Measurements from ENCODE around the gene GPR155. TPM values are rescaled to one million over a fixed set of nuclear protein-coding genes. Genes with fewer than 3 reads are reported as not detected.

Gene GPR155
- total and polyA plus RNA-seq, 2 experiments from 2014 or later = 1.2 to 1.3 TPM

GRCh38 chr2:174431902-174432301 lies 54.9 kb downstream of the GPR155 start:
- no peak overlapping the region for H2AFZ ChIP-seq
- H3K27me3 ChIP-seq (ENCODE audit: insufficient read depth) = no peaks in the 10 kb centered on the region
- no peaks in the 10 kb centered on the region for H4K20me1 ChIP-seq (replicated peaks; ENCODE audit: insufficient read depth)
- TF ChIP-seq JUNB (IDR thresholded peaks at IDR 0.05; ENCODE audit: unreplicated experiment) = no peak
- no peak for TF ChIP-seq NANOG (IDR thresholded peaks at IDR 0.05; ENCODE audit: borderline replicate concordance)
- TF ChIP-seq, protein P1, sequence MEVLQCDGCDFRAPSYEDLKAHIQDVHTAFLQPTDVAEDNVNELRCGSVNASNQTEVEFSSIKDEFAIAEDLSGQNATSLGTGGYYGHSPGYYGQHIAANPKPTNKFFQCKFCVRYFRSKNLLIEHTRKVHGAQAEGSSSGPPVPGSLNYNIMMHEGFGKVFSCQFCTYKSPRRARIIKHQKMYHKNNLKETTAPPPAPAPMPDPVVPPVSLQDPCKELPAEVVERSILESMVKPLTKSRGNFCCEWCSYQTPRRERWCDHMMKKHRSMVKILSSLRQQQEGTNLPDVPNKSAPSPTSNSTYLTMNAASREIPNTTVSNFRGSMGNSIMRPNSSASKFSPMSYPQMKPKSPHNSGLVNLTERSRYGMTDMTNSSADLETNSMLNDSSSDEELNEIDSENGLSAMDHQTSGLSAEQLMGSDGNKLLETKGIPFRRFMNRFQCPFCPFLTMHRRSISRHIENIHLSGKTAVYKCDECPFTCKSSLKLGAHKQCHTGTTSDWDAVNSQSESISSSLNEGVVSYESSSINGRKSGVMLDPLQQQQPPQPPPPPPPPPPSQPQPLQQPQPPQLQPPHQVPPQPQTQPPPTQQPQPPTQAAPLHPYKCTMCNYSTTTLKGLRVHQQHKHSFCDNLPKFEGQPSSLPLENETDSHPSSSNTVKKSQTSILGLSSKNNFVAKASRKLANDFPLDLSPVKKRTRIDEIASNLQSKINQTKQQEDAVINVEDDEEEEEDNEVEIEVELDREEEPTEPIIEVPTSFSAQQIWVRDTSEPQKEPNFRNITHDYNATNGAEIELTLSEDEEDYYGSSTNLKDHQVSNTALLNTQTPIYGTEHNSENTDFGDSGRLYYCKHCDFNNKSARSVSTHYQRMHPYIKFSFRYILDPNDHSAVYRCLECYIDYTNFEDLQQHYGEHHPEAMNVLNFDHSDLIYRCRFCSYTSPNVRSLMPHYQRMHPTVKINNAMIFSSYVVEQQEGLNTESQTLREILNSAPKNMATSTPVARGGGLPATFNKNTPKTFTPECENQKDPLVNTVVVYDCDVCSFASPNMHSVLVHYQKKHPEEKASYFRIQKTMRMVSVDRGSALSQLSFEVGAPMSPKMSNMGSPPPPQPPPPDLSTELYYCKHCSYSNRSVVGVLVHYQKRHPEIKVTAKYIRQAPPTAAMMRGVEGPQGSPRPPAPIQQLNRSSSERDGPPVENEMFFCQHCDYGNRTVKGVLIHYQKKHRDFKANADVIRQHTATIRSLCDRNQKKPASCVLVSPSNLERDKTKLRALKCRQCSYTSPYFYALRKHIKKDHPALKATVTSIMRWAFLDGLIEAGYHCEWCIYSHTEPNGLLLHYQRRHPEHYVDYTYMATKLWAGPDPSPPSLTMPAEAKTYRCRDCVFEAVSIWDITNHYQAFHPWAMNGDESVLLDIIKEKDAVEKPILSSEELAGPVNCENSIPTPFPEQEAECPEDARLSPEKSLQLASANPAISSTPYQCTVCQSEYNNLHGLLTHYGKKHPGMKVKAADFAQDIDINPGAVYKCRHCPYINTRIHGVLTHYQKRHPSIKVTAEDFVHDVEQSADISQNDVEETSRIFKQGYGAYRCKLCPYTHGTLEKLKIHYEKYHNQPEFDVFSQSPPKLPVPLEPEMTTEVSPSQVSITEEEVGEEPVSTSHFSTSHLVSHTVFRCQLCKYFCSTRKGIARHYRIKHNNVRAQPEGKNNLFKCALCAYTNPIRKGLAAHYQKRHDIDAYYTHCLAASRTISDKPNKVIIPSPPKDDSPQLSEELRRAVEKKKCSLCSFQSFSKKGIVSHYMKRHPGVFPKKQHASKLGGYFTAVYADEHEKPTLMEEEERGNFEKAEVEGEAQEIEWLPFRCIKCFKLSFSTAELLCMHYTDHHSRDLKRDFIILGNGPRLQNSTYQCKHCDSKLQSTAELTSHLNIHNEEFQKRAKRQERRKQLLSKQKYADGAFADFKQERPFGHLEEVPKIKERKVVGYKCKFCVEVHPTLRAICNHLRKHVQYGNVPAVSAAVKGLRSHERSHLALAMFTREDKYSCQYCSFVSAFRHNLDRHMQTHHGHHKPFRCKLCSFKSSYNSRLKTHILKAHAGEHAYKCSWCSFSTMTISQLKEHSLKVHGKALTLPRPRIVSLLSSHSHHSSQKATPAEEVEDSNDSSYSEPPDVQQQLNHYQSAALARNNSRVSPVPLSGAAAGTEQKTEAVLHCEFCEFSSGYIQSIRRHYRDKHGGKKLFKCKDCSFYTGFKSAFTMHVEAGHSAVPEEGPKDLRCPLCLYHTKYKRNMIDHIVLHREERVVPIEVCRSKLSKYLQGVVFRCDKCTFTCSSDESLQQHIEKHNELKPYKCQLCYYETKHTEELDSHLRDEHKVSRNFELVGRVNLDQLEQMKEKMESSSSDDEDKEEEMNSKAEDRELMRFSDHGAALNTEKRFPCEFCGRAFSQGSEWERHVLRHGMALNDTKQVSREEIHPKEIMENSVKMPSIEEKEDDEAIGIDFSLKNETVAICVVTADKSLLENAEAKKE (CRISPR knock-in tag; IDR thresholded peaks at IDR 0.05) = no peak
- no peak for TF ChIP-seq CREB1 (CRISPR knock-in tag; IDR thresholded peaks at IDR 0.05; ENCODE audit: low read depth)
- no peak for TF ChIP-seq CTCF (conservative IDR thresholded peaks at IDR 0.05; ENCODE audit: low read depth in 2 of 2)
- no peak for TF ChIP-seq STAT1 (IDR thresholded peaks at IDR 0.05; ENCODE audit: unreplicated experiment)
- TF ChIP-seq ZNF331 (CRISPR knock-in tag; IDR thresholded peaks at IDR 0.05; ENCODE audit: low read depth) = no peak
- TF ChIP-seq, protein P2, sequence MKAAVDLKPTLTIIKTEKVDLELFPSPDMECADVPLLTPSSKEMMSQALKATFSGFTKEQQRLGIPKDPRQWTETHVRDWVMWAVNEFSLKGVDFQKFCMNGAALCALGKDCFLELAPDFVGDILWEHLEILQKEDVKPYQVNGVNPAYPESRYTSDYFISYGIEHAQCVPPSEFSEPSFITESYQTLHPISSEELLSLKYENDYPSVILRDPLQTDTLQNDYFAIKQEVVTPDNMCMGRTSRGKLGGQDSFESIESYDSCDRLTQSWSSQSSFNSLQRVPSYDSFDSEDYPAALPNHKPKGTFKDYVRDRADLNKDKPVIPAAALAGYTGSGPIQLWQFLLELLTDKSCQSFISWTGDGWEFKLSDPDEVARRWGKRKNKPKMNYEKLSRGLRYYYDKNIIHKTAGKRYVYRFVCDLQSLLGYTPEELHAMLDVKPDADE (IDR thresholded peaks at IDR 0.05) = no peak
- TF ChIP-seq EZH2 (IDR thresholded peaks at IDR 0.05; ENCODE audit: low read depth, unreplicated experiment) = no peak
- no peak for TF ChIP-seq ZNF114 (CRISPR knock-in tag; IDR thresholded peaks at IDR 0.05)
- no peak for TF ChIP-seq EZH2phosphoT487 (IDR thresholded peaks at IDR 0.05; ENCODE audit: unreplicated experiment)
- TF ChIP-seq, protein P3, sequence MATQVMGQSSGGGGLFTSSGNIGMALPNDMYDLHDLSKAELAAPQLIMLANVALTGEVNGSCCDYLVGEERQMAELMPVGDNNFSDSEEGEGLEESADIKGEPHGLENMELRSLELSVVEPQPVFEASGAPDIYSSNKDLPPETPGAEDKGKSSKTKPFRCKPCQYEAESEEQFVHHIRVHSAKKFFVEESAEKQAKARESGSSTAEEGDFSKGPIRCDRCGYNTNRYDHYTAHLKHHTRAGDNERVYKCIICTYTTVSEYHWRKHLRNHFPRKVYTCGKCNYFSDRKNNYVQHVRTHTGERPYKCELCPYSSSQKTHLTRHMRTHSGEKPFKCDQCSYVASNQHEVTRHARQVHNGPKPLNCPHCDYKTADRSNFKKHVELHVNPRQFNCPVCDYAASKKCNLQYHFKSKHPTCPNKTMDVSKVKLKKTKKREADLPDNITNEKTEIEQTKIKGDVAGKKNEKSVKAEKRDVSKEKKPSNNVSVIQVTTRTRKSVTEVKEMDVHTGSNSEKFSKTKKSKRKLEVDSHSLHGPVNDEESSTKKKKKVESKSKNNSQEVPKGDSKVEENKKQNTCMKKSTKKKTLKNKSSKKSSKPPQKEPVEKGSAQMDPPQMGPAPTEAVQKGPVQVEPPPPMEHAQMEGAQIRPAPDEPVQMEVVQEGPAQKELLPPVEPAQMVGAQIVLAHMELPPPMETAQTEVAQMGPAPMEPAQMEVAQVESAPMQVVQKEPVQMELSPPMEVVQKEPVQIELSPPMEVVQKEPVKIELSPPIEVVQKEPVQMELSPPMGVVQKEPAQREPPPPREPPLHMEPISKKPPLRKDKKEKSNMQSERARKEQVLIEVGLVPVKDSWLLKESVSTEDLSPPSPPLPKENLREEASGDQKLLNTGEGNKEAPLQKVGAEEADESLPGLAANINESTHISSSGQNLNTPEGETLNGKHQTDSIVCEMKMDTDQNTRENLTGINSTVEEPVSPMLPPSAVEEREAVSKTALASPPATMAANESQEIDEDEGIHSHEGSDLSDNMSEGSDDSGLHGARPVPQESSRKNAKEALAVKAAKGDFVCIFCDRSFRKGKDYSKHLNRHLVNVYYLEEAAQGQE (IDR thresholded peaks at IDR 0.05; ENCODE audit: unreplicated experiment) = no peak
- TF ChIP-seq POLR2AphosphoS5 (IDR thresholded peaks at IDR 0.05; ENCODE audit: low read depth) = no peak
- peaks cover 7% of the 10 kb centered on the region; the same call in 1 of the 3 replicates for H3K36me3 Mint-ChIP-seq (ENCODE audit: low read depth)
- DNase-seq (ENCODE audit: low spot score) (no peak), ATAC-seq (no peak)
- no peak overlapping the region for H3K4me3 Mint-ChIP-seq
- no peak overlapping the region for H3K27ac ChIP-seq (ENCODE audit: low read depth)
- no peaks in the 10 kb centered on the region for H3K4me1 ChIP-seq (ENCODE audit: insufficient read depth)
- no peaks in the 10 kb centered on the region for H3K36me3 ChIP-seq (ENCODE audit: insufficient read depth)
- no peaks in the 10 kb centered on the region for H3K79me2 ChIP-seq (replicated peaks; ENCODE audit: insufficient read depth)
- no peaks in the 10 kb centered on the region for H3F3A ChIP-seq (replicated peaks; ENCODE audit: low read depth)
- no peaks in the 10 kb centered on the region; the same call in 2 of the 3 replicates for H3K9me3 Mint-ChIP-seq
- no peaks in the 10 kb centered on the region for H3K9me2 ChIP-seq (ENCODE audit: insufficient read depth)
- peaks cover 2% of the 10 kb centered on the region for H3K27me3 Mint-ChIP-seq (ENCODE audit: insufficient read depth, low read depth, poor library complexity)
- no peaks in the 10 kb centered on the region for H3K4me1 Mint-ChIP-seq
- no peak overlapping the region for H3K27ac Mint-ChIP-seq
- no peak overlapping the region for H3K4me3 ChIP-seq
- H3K4me2 ChIP-seq = no peak overlapping the region
